OCI-LY7 (cell line): ENCODE data around the gene MKI67.

ENCODE experiments used
- CTCF ChIP-seq: fragments of 200-600 bp; sonication (generic); conservative IDR thresholded peaks from 2 replicates; pipeline ENCODE4 v1.5.1; 2014; ENCODE audit warnings: mild to moderate bottlenecking, antibody characterized with exemption, low read length, moderate library complexity, mixed read lengths
- EZH2phosphoT487 ChIP-seq: fragments of 200-600 bp; sonication (generic); IDR thresholded peaks from 2 replicates; pipeline ENCODE4 v1.6.1; 2018; ENCODE audit warnings: low read depth, borderline replicate concordance, mild to moderate bottlenecking, mixed run types, antibody characterized with exemption, low read length, moderate library complexity, mixed read lengths

- no peak for TF ChIP-seq EZH2phosphoT487
- TF ChIP-seq CTCF, result no peak
Measured at GRCh38 chr10:128072941-128073645, 53.1 kb downstream of the MKI67 start.
